Measurements from ENCODE around the gene RPS15.
"Not testable (repeated sequence)": the region's sequence is repeated elsewhere in the genome, so short reads cannot be mapped to it uniquely, and the experiment has no call there.

The RPS15 gene

DNA sequence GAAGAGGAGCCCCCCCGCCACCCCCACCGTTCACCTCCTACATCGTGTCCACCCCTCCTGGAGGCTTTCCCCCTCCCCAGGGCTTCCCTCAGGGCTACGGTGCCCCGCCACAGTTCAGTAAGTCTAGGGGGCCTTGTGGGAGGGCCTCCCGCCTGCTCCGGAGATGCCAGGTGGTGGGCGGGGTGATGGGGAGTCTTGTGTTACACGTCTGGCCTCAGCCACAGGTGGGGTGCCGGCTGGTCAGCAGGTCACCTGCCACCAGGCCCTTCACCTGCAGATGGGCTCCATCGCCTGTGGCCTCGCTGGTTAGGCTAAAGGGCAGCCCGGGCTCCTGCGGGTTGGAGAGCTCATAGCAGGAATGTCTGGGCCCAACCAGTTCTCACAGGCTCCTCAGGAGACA is 8.0 kb upstream of the RPS15 start:
- no peak overlapping the region for H3K4me3 ChIP-seq (ENCODE audit: low read depth, low read length)
- DNase-seq (ENCODE audit: low read depth) = no peak

- no peak overlapping the region for H3K4me3 ChIP-seq (ENCODE audit: low read depth, low read length)
- no peak for DNase-seq (ENCODE audit: low read depth)
Measured at GRCh38 chr19:1431759-1432506, 6.3 kb upstream of the RPS15 start.

DNA sequence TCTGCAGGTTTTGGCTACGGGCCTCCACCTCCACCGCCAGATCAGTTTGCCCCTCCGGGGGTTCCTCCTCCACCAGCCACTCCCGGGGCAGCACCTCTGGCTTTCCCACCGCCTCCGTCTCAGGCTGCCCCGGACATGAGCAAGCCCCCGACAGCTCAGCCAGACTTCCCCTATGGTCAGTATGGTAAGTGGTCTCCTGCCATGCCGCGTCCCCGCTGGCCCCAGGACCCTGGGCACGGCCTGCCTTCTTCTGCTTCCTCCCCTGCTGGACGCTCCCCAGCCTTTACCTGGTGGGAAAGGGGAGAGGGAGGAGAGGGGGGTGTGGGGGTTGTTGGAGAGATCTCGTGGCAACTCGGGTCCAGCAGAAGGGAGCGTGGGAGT is 5.7 kb upstream of the RPS15 start:
- H3K4me3 ChIP-seq (ENCODE audit: low read depth, low read length) = no peak overlapping the region
- no peak for DNase-seq (ENCODE audit: low read depth)

DNA sequence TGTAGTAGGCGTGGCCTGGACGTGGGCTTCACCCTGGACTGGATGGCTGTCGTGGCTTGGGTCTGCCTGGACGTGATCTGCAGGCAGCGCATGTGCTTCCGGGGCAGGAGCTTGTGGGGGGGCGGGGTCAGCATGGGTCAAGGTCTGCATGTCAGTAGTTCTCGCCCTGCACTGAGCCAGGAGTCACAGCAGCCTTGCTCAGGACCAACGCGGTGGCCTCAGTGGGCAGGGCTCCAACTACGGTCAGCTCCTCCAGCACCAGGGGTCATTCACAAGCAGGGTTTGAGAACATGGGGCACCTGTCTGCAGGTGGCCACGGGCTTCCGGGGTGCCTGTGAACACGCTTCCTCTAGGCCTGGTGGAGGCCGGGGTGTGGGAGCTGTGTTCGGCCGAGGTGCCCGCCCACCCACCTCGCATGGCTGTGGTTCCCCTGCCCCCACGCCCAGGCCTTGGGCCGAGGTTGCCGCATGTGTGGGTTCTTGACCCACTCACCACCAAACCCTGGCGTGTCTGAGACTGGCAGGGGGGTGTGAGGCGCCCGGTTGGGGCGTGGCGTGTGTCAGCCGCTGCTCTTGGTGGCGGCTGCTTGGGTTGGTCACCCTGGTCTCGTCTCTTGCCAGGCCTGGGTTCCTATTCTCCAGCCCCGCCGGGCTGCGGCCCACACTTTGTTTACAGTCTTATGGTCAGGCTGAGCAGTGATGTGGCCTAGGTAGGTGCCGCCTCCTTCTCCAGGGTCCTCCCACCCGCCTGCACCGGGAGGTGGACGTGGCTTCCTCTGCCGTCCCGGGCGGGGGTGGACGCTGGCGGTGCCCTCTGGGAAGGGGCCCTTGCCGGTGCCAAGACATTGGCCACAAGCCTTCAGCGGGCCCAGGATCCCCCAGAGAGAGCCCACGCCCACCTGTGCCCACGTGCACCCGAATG is 4.8 kb upstream of the RPS15 start:
- DNase-seq (ENCODE audit: low read depth) = no peak
- no peak overlapping the region for H3K4me3 ChIP-seq (ENCODE audit: low read depth, low read length)

DNA sequence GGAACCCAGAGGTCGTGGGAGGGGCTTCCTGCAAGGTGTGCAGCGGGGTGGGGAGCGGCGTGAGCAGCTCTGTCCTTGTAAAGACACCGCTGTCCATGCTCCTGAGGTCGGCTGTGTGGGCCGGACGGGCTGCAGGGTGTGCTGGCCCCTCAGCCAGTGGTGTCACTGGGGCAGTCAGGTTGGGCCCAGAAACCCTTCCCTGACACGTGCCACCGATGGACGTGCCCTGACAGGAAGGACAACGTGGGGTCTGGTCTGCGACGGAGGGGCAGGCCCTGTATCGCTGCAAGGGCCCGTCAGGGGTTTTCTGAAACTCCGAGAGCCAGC is 4.2 kb upstream of the RPS15 start:
- no peak overlapping the region for H3K4me3 ChIP-seq (ENCODE audit: low read depth, low read length)
- no peak for DNase-seq (ENCODE audit: low read depth)

- no peak overlapping the region for H3K4me3 ChIP-seq (ENCODE audit: low read depth, low read length)
- DNase-seq (ENCODE audit: low read depth) = no peak
Measured at GRCh38 chr19:1434577-1435060, 3.6 kb upstream of the RPS15 start.

GRCh38 chr19:1435378-1435989 is 2.7 kb upstream of the RPS15 start:
- DNase-seq (ENCODE audit: low read depth) = no peak
- H3K4me3 ChIP-seq (ENCODE audit: low read depth, low read length) = no peak overlapping the region

DNA sequence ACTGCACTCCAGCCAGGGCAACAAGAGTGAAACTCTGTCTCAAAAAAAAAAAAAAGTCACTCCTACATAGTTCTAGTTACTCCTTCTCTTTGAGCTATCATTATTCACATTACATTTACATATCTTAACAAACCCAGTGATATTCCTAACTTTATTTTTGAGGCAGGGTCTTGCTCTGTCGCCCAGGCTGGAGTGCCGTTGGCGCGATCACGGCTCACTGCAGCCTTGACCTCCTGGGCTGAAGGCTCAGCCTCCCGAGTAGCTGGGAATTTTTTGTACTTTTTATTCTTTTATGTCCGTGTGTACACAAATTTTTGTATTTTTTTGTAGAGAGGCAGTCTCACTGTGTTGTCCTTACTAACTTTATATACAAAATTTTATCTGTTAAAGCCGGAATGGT is 587 bp upstream of the RPS15 start:
- no peak overlapping the region for H3K4me3 ChIP-seq (ENCODE audit: low read depth, low read length)
- no peak for DNase-seq (ENCODE audit: low read depth)

- no peak for DNase-seq (ENCODE audit: low read depth)
- H3K4me3 ChIP-seq (ENCODE audit: low read depth, low read length) = peak overlapping the region; percentile 72
Measured at GRCh38 chr19:1438933-1439354, 748 bp downstream of the RPS15 start.

- not testable (repeated sequence) for DNase-seq (ENCODE audit: low read depth)
- peak overlapping the region; percentile 72 for H3K4me3 ChIP-seq (ENCODE audit: low read depth, low read length)
Measured at GRCh38 chr19:1439525-1440417, 1.6 kb downstream of the RPS15 start.

GRCh38 chr19:1440418-1440801 is 2.2 kb downstream of the RPS15 start:
- H3K4me3 ChIP-seq (ENCODE audit: low read depth, low read length) = no peak overlapping the region

DNA sequence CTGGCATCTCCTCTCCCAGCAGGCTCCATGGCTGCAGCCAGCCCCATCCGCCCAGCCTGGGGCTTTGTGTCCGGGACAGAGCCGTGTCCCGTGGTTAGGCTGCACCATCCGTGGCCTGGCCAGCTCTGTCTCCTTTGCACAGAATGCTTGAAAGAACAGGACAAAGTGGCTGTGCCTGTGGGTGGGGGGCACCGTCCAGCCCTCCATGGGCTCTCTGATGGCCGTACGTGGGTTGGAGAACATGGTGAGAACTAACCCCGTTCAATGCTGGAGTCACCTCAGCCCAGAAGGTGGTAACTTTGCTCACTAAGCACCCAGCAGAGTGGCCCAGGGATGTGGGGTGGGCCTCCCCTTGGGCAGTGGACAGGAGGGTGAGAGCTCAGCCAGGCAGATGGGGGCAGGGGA is 2.8 kb downstream of the RPS15 start:
- H3K4me3 ChIP-seq (ENCODE audit: low read depth, low read length) = no peak overlapping the region
- no peak for DNase-seq (ENCODE audit: low read depth)

More at GRCh38 chr19:1440418-1440801, 2.2 kb downstream of the RPS15 start:
- DNase-seq (ENCODE audit: low read depth) = no peak

DNA sequence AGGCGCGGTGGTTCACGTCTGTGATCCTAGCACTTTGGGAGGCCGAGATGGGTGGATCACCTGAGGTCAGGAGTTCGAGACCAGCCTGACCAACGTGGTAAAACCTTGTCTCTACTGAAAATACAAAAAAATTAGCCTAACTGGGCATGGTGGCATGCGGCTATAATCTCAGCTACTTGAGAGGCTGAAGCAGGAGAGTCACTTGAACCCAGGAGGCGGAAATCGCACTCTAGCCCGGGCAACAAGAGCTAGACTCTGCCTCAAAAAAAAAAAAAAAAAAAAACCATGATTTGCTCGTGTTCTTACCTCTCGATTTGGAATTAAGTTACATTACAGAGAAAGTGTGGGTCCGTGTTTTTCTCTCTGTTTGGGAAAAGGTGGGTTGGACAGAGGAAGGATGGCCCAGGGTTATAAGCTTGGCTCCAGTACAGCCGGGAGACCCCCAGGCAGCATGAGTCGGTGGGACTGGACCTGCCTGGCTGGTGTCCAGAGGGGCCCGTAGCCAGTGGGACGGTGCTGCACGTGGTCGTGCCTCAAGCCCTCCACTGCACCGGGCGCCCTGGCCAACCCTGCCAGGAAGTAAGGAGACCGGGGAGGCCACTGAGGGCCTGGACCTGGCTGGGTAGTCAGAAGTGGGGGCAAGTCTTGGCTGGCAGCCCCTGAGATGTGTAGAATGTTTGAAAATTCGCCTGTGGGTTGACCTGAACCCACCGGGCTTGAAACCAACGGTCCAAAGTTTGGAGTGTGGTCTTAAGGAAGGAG is 3.7 kb downstream of the RPS15 start:
- H3K4me3 ChIP-seq (ENCODE audit: low read depth, low read length) = no peak overlapping the region
- no peak for DNase-seq (ENCODE audit: low read depth)

DNA sequence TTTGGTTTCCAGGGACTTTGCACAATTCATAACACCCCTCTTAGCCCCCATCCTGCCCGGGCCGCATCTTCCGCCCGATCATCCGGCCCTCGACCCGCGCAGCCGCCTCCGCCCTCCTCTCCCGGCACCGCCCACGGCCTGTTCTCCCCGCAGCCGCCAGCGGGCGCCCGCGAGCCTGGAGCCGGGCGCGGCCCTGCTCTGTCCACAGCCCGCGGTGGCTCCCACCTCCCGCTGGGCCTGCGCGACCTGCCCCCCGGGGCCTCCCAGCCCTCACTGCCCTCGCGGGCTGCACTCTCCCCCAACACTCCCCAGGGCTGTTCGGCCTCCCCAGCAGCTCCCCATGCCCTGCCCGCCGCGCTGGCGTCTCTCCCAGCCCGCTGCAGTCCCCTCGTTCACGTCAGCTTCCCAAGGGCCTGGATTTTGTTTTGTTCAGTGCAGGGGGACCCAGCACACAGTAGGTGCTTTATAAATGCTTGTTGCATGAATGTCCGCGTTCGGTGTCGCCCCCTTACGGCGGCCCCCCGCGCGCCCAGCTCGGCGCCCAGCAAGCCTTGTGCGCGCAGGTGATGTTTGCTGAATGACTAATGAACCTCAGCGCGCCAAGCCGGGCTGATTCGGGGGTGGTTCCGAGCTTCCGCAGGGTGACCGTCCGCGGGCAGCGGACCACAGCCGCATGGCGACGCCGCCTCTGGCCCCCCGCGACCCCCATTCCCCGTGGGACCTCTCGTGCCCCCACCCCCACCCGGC is 7.2 kb downstream of the RPS15 start:
- no peak for DNase-seq (ENCODE audit: low read depth)

DNA sequence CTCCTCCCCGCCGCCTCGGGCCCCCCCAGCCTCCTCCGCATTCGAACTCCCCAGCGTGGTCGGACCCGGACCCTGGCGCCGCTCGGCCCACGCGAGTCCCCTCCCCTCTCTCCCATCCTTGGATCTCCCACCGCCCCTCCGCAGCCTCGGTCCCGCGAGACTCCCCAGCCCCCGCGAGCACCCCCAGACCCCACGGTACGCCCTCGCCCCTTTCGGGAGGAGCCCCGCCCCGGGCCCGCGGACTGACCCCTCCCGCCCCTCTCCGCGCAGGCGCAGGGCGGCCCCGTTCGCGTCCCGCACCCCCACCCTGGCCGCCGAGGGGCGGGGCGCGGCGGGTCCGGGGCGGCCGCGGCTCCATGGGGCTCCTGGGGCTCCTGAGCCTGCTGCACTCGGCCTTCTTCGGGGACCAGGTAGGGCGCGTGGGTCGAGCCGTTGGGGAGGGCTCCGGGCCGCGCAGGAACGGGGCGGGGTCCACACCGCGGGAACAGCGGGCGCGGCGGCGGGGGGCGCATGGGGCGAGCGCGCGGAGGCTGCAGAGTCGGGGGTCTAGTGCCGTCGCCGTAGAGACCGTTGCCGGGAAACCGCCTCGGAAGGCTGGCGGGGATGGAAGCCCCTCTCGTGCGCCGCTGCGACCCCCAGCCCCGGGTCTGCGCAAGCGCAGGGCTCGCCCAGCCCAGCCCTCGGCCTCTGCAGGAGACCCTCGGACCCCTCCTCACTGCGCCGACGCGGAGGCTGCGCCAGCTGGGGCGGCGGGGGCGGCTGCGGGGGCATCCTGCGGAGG is 7.9 kb downstream of the RPS15 start:
- no peak for DNase-seq (ENCODE audit: low read depth)
- H3K4me3 ChIP-seq (ENCODE audit: low read depth, low read length) = peak overlapping the region; percentile 36

More for the DNA sequence above, 7.2 kb downstream of the RPS15 start:
- H3K4me3 ChIP-seq (ENCODE audit: low read depth, low read length) = peak overlapping the region; percentile 36

DNA sequence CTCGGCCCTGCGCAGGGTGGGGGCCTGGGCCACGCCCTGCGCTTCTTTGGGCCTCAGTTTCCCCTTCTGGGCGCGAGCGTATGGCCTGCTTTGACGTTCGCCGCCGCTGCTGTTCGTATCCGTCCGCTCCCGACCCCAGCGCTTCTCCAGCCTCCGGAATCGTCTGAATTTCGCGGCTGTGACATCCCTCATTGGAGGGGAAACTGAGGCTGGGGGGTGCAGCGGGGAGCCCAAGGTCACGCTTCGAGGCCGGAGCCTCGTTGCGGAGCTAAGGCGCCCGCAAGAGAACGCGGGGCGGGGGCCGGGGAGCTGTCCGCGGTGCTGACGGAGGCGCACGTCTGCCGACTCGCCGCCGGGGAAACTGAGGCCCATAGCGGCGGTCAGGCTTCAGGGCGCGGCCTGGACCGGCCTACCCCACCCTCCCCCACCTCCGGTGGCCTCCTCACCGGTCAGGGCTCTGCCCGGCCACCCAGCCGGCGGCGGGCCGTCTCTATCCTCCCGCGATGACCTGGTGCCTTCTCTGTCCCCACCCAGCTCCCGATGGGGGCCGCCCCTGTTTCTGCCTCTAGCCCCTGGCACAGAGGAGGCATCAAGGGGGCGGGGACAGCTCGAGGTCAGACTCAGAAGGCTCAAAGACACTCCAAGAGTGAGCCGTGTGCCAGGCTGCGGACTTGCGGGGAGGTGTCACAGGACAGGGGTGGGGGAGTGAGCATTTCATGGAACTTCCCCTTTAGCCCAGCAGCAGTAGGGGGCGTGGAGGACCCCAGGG is 8.7 kb downstream of the RPS15 start:
- H3K4me3 ChIP-seq (ENCODE audit: low read depth, low read length) = peak overlapping the region; percentile 36
- no peak for DNase-seq (ENCODE audit: low read depth)
